Activated T-cell treated with anti-CD3 and anti-CD28 coated beads, Interleukin-2, amount 50 U/mL, for 4 hours (primary cell): Measurements from ENCODE around the gene NETO2. TPM values are rescaled to one million over a fixed set of nuclear protein-coding genes. Genes with fewer than 3 reads are reported as not detected.
"Not testable (repeated sequence)": the region's sequence is repeated elsewhere in the genome, so short reads cannot be mapped to it uniquely, and the experiment has no call there.

Experiments used
- ATAC-seq, 2 donors: fragments of 200-7000 bp; cut with Tn5 transposase; one replicate each; pipeline ENCODE4 v1.10.0; 2021
- DNase-seq: peaks from one replicate; pipeline ENCODE4 v3.0.0-alpha.2; 2020
- H3K27me3 Mint-ChIP-seq: one replicate; pipeline ENCODE4 v1.8.0; 2021; ENCODE audit warnings: low read depth, mixed read lengths
- H3K36me3 Mint-ChIP-seq: one replicate; pipeline ENCODE4 v1.8.0; 2022; ENCODE audit warnings: mixed read lengths; ENCODE audit not compliant: insufficient read depth
- H3K4me1 Mint-ChIP-seq: one replicate; pipeline ENCODE4 v1.8.0; 2021; ENCODE audit warnings: low read depth, mixed read lengths
- H3K4me3 Mint-ChIP-seq: one replicate; pipeline ENCODE4 v1.8.0; 2021; ENCODE audit warnings: mild to moderate bottlenecking, moderate library complexity, mixed read lengths
- H3K9me3 Mint-ChIP-seq: one replicate; pipeline ENCODE4 v1.8.0; 2021; ENCODE audit warnings: mixed read lengths
- total RNA-seq, 3 donors: library from RNA; stranded (reverse); gene quantifications; one replicate each; pipeline ENCODE4 v1.2.1, GENCODE V29; 2021

The NETO2 gene
- total RNA-seq, 3 donors from 2014 or later, result 22.5 to 28.5 (median 25.7) TPM

DNA sequence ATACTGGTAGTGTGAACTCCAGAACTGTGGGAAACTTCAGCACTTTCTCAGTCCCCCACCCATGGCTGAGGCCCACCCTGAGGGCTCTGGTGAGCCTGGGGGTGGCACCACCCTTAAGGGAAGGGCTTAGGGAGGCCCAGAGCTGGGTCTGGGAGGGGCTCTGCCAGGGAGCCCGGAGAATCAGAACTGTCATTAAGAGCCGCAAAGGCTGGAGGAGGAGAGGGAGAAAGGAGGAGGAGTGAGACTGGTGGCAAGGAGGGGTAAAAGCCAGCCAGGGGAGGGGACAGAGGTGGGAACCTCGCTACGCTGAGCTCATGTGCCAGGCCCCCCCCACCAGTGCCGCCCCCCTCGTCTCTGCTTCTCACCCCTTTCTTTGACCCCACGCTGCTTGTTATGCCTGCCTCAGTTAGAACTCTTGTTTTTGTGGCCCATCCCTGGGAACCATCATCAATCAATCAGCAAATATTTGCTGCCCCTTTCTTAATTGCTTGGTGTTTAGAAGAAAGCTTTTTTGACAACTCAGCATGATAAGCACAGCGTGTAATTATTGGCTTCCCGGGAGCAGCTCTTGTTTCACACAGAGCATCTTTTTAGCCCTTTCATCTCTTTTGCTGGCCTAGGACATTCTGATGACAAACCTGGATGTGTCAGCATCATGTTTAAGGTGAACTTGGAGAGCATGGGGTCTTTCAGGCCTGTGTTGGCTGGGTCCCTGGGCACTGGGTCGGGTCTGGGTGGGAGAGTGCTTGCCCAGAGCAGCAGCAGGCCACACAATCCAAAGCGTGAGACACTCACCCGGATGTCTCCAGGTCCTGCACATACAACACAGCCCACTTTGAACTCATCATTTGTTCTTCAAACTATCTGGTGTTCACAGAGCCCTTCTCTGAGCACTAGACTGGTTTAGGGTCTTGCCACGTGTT lies 77.7 kb downstream of the NETO2 start:
- Mint-ChIP-seq H3K4me1 (peaks cover 3% of the 10 kb centered on the region), H3K27me3 (no peaks in the 10 kb centered on the region), H3K36me3 (no peaks in the 10 kb centered on the region), H3K4me3 (no peak overlapping the region), H3K9me3 (peaks cover 7% of the 10 kb centered on the region)
- DNase-seq (no peak), ATAC-seq (no peak)

DNA sequence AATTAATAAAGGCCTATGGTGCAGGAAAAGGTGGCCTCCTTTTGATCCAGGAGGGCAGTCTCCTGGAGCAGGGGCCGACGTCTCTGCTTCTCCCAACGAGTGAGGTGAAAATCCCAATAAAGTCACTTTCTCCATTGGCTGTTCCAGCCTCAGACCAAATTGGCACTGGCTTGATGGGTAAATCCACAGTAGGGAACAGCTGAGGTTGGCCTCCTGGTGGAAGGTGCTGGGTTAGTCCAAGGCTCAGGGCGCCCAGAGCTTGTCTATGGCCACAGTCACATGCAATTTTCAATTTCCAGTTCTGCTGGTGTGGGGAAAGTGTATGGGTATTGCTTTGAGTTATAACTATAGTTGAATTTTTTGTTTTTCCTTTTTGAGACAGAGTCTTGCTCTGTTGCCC lies 79.0 kb downstream of the NETO2 start:
- Mint-ChIP-seq H3K27me3 (no peaks in the 10 kb centered on the region), H3K4me1 (peaks cover 3% of the 10 kb centered on the region), H3K36me3 (no peaks in the 10 kb centered on the region), H3K4me3 (no peak overlapping the region), H3K9me3 (peaks cover 7% of the 10 kb centered on the region)
- DNase-seq (no peak), ATAC-seq (no peak)

DNA sequence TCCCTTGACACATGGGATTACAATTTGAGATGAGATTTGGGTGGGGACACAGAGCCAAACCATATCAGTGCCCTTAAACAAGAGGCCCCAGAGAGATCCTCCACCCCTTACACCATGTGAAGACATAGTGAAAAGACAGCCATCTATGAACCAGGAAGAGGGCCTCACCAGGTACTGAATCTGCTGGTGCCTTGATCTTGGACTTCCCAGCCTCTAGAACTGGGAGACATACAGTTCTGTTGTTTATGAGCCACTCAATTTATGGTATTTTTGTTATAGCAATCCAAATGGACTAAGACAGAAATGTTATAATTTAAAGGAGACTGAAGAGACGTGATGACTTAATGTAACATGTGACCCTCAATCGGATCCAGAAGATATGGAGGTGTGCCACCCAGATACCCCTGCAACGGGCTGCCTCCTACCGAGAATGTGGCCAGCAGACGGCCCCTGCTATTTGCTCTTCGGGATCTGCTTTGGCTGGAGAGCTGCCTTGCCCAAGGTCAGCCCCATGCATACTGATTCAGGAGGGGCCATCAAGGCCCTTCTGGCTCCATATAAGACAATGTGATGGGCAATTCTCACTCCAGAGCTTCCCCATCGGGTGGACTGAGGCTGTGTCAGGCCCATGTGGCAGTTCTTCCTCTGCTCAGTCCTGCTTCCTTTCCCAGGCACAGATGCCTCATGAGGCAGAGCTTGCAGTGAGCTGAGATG lies 80.6 kb downstream of the NETO2 start:
- Mint-ChIP-seq H3K4me3 (no peak overlapping the region), H3K4me1 (no peaks in the 10 kb centered on the region), H3K27me3 (no peaks in the 10 kb centered on the region), H3K36me3 (no peaks in the 10 kb centered on the region), H3K9me3 (peaks cover 7% of the 10 kb centered on the region)
- no peak for ATAC-seq
- DNase-seq, result no peak

DNA sequence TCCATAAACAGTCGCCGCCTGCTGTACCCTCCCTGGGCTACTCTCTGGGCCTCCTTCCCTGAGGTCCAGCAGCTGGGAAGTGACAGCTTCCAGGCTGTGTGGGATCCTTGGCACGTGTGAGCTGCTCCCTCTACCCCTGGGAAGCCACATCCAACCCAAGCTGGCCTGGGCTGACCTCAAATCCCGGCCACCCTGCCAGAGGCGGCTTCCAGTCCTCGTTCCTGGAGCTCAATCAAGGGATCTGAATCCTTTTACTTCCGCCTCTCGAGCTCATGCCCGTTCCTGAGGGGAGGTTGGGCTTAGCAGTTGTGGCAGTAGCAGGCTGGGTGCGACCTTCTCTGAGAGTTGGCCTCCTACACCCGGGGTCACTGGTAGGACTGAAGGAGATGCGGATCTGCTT lies 82.5 kb downstream of the NETO2 start:
- no peaks in the 10 kb centered on the region for H3K27me3 Mint-ChIP-seq
- H3K4me1 Mint-ChIP-seq, result no peaks in the 10 kb centered on the region
- H3K36me3 Mint-ChIP-seq, result no peaks in the 10 kb centered on the region
- H3K9me3 Mint-ChIP-seq, result peaks cover 7% of the 10 kb centered on the region
- no peak overlapping the region for H3K4me3 Mint-ChIP-seq
- no peak for ATAC-seq
- no peak for DNase-seq

DNA sequence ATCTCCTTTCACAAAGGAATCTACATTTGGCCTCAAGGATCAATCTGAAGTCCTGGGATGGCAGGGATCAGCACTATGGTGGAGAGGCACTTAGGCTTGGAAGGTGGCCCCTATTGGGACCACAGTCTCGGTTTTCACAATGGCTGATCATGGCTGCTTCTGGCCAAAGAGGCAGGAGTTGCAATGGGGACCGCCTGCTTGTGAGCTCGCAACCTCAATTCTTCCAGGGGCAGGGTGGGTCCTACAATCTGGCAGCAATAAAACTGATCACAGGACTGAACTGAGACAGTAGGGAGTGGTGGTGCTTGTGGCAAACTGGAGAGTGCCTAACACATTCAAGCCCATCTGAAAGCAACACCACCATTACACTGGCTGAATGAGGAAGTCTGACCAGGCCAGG lies 83.1 kb downstream of the NETO2 start:
- Mint-ChIP-seq H3K4me1 (no peaks in the 10 kb centered on the region), H3K27me3 (no peaks in the 10 kb centered on the region), H3K9me3 (peaks cover 7% of the 10 kb centered on the region), H3K4me3 (no peak overlapping the region), H3K36me3 (no peaks in the 10 kb centered on the region)
- DNase-seq (no peak), ATAC-seq (no peak)

DNA sequence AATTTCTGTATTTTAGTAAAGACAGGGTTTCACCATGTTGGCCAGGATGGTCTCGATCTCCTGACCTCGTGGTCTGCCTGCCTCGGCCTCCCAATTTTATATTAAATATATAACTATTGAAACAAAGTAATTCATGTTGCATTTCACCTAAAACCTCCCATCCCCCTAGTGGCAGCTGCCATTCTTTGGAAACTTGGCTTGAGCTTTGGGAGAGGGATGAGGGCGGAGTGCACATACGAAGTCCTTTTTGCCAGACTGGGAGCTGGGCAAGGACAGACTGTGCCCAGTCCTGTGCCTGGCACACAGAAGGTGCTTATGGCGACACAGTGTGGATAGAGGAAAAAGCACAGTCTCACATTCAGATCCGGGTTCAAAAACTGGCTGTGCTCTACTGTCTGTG lies 83.8 kb downstream of the NETO2 start:
- DNase-seq (no peak), ATAC-seq (no peak)
- H3K36me3 Mint-ChIP-seq, result no peaks in the 10 kb centered on the region
- H3K4me1 Mint-ChIP-seq, result no peaks in the 10 kb centered on the region
- no peak overlapping the region for H3K4me3 Mint-ChIP-seq
- no peaks in the 10 kb centered on the region for H3K27me3 Mint-ChIP-seq
- peaks cover 7% of the 10 kb centered on the region for H3K9me3 Mint-ChIP-seq

DNA sequence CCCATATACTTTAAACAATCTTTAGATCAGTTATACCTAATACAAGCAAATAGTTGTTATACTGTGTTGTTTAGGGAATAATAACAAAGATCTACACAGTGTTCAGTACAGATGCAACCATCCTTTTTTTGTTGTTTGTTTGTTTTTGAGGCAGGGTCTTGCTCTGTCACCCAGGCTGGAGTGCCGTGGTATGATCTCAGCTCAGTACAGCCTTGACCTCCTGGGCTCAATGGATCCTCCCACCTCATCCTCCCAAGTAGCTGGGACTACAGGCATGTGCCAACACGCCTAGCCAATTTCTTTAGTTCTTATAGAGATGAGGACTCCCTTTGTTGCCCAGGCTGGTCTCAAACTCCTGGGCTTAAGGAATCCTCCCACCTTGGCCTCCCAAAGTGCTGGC lies 84.6 kb downstream of the NETO2 start:
- not testable (repeated sequence) for H3K36me3 Mint-ChIP-seq, H3K27me3 Mint-ChIP-seq, ATAC-seq, H3K9me3 Mint-ChIP-seq, DNase-seq, H3K4me1 Mint-ChIP-seq, H3K4me3 Mint-ChIP-seq

DNA sequence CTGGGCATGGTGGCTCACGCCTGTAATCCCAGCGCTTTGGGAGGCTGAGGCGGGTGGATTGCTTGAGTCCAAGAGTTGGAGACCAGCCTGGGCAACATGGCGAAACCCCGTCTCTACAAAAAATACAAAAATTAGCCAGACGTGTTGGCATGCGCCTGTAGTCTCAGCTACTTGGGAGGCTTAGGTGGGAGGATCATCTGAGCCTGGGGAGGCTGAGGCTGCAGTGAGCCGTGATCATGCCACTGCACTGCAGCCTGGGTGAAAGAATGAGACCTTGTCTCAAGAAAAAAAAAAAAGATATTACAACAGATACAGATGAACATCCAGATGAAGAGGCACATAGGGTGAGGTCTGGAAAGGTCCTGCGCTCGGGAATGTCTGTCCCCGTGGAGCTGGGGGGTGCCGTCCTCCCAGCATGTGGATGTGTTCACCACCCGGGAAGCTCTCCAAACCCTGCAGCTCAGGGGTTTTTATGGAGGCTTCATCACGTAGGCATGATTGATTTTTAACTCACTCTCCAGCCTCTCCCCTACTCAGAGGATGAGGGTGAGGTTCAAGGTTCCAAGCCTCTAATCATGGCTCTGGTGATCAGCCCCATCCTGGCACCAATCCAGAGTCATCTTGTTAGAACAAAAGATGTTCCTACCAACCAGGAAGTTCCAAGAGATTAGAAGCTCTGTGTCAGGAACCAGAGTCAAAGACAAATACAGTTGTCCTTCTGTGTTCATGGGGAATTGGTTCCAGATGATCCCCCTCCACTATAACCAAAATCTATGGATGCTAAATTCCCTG lies 85.3 kb downstream of the NETO2 start:
- no peak for ATAC-seq
- DNase-seq, result no peak
- H3K4me1 Mint-ChIP-seq, result no peaks in the 10 kb centered on the region
- peaks cover 7% of the 10 kb centered on the region for H3K9me3 Mint-ChIP-seq
- no peaks in the 10 kb centered on the region for H3K27me3 Mint-ChIP-seq
- no peaks in the 10 kb centered on the region for H3K36me3 Mint-ChIP-seq
- no peak overlapping the region for H3K4me3 Mint-ChIP-seq

DNA sequence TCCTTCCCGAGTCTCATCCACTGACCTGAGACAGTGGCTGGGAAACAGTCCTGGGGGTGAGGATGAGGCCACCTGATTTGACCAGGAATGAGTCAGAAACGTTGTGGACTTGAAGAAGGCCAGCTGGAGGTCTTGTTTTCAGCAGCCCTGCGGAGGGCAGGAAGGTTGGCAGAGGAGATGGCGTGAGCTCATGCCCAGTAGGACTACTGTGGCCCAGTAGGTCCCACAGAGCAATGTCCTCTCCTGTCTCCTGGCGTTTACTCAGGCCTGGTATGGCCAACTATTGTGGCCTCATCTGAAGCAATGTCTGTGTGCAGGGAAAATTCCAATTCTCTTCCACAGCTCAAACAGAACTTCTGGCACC lies 86.1 kb downstream of the NETO2 start:
- Mint-ChIP-seq H3K36me3 (no peaks in the 10 kb centered on the region), H3K4me3 (no peak overlapping the region), H3K4me1 (no peaks in the 10 kb centered on the region), H3K9me3 (peaks cover 2% of the 10 kb centered on the region), H3K27me3 (no peaks in the 10 kb centered on the region)
- DNase-seq (no peak), ATAC-seq (no peak)

DNA sequence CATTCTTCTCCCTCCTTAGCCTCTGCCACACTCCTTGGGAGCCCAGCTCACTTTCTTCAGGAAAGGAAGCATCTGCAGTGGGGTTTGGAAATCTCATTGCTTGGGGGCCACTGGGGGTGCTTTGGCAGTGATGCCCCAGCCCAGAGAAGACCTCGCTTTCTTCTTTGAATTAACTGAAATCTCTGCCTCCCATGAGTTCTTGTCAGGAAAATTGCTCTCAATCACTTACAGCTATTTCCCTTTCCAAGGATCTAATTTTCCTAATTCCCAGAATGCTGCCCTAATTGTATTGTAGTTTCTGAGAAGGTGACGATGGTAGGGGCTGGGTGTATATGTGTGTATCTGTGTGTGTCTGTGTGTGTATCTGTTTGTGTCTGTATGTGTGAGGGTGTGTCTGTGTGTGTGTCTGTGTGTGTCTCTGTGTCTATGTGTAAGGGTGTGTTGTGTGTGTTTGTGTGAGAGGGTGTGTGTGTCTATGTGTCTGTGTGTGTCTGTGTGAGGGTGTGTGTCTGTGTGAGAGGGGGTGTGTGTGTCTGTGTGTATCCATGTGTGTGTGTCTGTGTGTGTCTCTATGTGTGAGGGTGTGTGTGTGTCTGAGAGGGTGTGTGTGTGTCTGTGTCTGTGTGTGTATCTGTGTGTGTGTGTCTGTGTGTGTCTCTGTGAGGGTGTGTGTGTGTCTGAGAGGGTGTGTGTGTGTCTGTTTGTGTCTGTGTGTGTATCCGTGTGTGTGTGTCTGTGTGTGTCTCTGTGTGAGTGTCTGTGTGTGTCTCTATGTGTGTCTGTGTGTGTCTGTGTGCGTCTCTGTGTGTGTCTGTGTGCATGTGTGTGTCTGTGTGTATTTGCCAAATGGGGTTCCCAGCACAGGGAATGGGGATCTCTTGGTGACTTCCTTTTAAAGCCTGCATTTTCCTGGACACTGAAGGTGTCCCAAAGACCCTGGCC lies 86.8 kb downstream of the NETO2 start:
- ATAC-seq (no peak), DNase-seq (no peak)
- H3K4me3 Mint-ChIP-seq, result no peak overlapping the region
- no peaks in the 10 kb centered on the region for H3K9me3 Mint-ChIP-seq
- H3K27me3 Mint-ChIP-seq, result no peaks in the 10 kb centered on the region
- no peaks in the 10 kb centered on the region for H3K36me3 Mint-ChIP-seq
- H3K4me1 Mint-ChIP-seq, result no peaks in the 10 kb centered on the region

DNA sequence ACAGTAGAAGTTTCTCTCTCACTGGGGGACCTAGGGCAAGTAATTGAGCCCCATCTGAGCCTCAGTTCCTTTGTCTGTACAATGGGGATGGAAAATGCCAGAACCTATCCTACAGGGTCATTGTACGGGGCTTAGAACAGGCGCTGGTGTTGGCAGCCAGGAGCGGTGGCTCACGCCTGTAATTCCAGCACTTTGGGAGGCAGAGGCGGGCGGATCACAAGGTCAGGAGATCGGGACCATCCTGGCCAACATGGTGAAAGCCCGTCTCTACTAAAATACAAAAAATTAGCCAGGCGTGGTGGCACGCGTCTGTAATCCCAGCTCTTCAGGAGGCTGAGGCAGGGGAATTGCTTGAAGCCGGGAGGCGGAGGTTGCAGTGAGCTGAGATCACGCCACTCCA lies 87.7 kb downstream of the NETO2 start:
- H3K4me3 Mint-ChIP-seq, ATAC-seq, H3K27me3 Mint-ChIP-seq, H3K4me1 Mint-ChIP-seq, H3K9me3 Mint-ChIP-seq, H3K36me3 Mint-ChIP-seq, DNase-seq: not testable (repeated sequence)

DNA sequence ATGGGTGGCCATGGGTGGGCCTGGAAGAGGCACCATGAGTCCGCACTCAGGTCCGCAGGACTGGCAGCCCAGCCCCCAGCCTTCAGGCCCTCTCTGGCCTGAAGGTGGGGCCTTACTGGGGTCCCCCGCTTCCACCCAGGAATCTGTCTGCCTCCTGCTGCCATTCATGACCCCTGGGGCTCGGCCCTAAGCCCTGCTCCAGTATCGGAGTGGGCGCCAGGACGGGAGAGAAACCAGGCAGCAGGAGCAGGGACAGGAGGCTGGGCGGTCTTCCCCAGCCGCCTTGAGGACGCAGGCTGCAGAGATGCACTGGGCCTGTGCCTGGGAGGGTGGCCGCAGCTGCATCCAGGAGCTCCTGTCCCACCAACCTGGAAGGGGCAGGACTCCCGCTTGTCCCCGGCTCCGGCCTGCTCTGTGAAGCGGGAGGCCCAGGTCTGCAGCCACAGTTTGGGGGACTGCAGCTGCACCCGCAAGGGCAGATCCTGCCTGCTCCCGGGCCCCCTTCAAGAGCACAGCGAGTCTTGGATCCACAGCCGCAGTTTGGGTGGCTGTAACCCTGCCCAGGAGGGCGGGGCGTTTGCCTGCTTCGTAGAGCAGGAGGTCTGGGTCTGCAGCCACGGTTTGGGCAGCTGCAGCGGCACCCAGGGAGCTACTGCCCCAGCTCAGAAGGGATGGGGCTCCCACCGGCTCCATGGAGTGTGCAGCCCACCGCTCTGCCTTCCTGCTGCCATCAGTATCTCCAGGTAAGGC lies 88.4 kb downstream of the NETO2 start:
- Mint-ChIP-seq H3K4me3 (no peak overlapping the region), H3K27me3 (no peaks in the 10 kb centered on the region), H3K4me1 (no peaks in the 10 kb centered on the region), H3K36me3 (no peaks in the 10 kb centered on the region), H3K9me3 (no peaks in the 10 kb centered on the region)
- ATAC-seq (no peak), DNase-seq (no peak)

DNA sequence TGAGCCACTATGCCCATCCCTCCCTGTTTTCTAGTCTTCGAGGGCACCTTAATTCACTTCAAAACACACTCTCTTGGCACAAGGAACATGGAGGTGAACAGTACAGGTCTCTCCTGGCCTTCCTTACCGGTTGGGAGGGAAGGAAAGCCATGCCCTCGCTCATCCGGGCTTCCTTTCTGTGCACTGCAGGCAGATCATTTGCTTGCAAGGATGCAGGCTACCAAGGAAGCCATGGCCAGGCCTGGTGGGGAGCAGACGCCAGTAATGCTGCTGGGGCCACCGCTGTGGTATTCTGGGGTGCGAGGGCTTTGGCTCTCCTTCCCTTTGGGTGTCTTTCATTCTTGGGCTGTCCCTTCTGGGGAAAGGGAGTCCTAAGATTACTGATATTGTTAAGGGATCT lies 89.4 kb downstream of the NETO2 start:
- Mint-ChIP-seq H3K9me3 (no peaks in the 10 kb centered on the region), H3K4me3 (no peak overlapping the region), H3K27me3 (no peaks in the 10 kb centered on the region), H3K4me1 (no peaks in the 10 kb centered on the region), H3K36me3 (no peaks in the 10 kb centered on the region)
- no peak for ATAC-seq
- no peak for DNase-seq
